CD14-positive monocyte (primary cell): ENCODE data around the gene OARD1. TPM values are rescaled to one million over a fixed set of nuclear protein-coding genes. Genes with fewer than 3 reads are reported as not detected.

ENCODE experiments used
- DNase-seq, 3 donors: peaks; one replicate each; pipeline ENCODE4 v3.0.0-alpha.2; 2011 to 2022
- H2AFZ ChIP-seq: 2 replicates; pipeline ENCODE4 v1.6.0; 2012; ENCODE audit warnings: mild to moderate bottlenecking, low read depth, low read length, inconsistent platforms; ENCODE audit not compliant: insufficient read depth, poor library complexity, severe bottlenecking
- H3K27ac ChIP-seq, 2 donors: 1 replicate in 1 of 2; 2 replicates in 1 of 2; pipeline ENCODE4 v1.5.1; 2012 to 2013; ENCODE audit warnings: low read length in 2 of 2, control low read depth in 1 of 2, inconsistent platforms in 1 of 2, low read depth in 1 of 2, mild to moderate bottlenecking in 1 of 2
- H3K27me3 ChIP-seq, 2 donors: one replicate each; pipeline versions ENCODE4 v1.6.0 to v1.6.1; 2011 to 2013; ENCODE audit warnings: low read length in 2 of 2; ENCODE audit not compliant: control insufficient read depth in 2 of 2, insufficient read depth in 2 of 2
- H3K36me3 ChIP-seq, 2 donors: replicated peaks in 1 of 2; 1 replicate in 1 of 2; 2 replicates in 1 of 2; pipeline versions ENCODE4 v1.5.1 to v1.6.1; 2012 to 2013; ENCODE audit warnings: low read length in 2 of 2, control low read depth in 1 of 2, inconsistent platforms in 1 of 2, mild to moderate bottlenecking in 1 of 2; ENCODE audit not compliant: insufficient read depth in 2 of 2, control insufficient read depth in 1 of 2
- H3K4me1 ChIP-seq, 2 donors: 1 replicate in 1 of 2; 2 replicates in 1 of 2; pipeline versions ENCODE4 v1.5.1 to v1.6.1; 2012 to 2013; ENCODE audit warnings: low read length in 2 of 2, control low read depth in 1 of 2, inconsistent platforms in 1 of 2, mild to moderate bottlenecking in 1 of 2, moderate library complexity in 1 of 2; ENCODE audit not compliant: insufficient read depth in 2 of 2, control insufficient read depth in 1 of 2
- H3K4me2 ChIP-seq: replicated peaks from 2 replicates; pipeline ENCODE3; 2012; ENCODE audit warnings: low read length, moderate library complexity, mild to moderate bottlenecking; ENCODE audit not compliant: poor library complexity, severe bottlenecking; ENCODE audit errors: extremely low read depth
- H3K4me3 ChIP-seq, 3 experiments: fragments of 200-600 bp in 1 of 3; sonication (generic) in 1 of 3; replicated peaks in 1 of 3; 1 replicate in 2 of 3; 2 replicates in 1 of 3; pipeline ENCODE4 v1.5.1; 2011 to 2013; ENCODE audit warnings: low read length in 3 of 3, mild to moderate bottlenecking in 3 of 3, control low read depth in 2 of 3, low read depth in 2 of 3, inconsistent platforms in 1 of 3, moderate library complexity in 1 of 3
- H3K79me2 ChIP-seq: 2 replicates; pipeline ENCODE4 v1.6.0; 2012; ENCODE audit warnings: mild to moderate bottlenecking, control low read depth, inconsistent platforms, low read length, moderate library complexity; ENCODE audit not compliant: insufficient read depth
- H3K9ac ChIP-seq: 2 replicates; pipeline ENCODE4 v1.6.0; 2017; ENCODE audit warnings: low read length, mild to moderate bottlenecking; ENCODE audit not compliant: insufficient read depth, poor library complexity, severe bottlenecking
- H3K9me3 ChIP-seq, 2 donors: replicated peaks in 1 of 2; 1 replicate in 1 of 2; 2 replicates in 1 of 2; pipeline versions ENCODE4 v1.5.1 to v1.6.1; 2012 to 2013; ENCODE audit warnings: low read length in 2 of 2, control low read depth in 1 of 2; ENCODE audit not compliant: control insufficient read depth in 1 of 2, insufficient read depth in 1 of 2
- H4K20me1 ChIP-seq: 2 replicates; pipeline ENCODE4 v1.6.0; 2012; ENCODE audit warnings: mild to moderate bottlenecking, low read length, control low read depth, moderate library complexity; ENCODE audit not compliant: insufficient read depth
- H3K27ac Mint-ChIP-seq, 7 donors: one replicate each; pipeline ENCODE4 v1.8.0; 2020; ENCODE audit warnings: mild to moderate bottlenecking in 7 of 7, mixed read lengths in 7 of 7, moderate library complexity in 6 of 7, inconsistent platforms in 2 of 7
- H3K27me3 Mint-ChIP-seq, 3 donors: one replicate each; pipeline ENCODE4 v1.8.0; 2021 to 2022; ENCODE audit warnings: low read depth in 3 of 3, mild to moderate bottlenecking in 3 of 3, mixed read lengths in 3 of 3, moderate library complexity in 3 of 3, inconsistent platforms in 1 of 3
- H3K36me3 Mint-ChIP-seq, 2 donors: one replicate each; pipeline ENCODE4 v1.8.0; 2020; ENCODE audit warnings: mixed read lengths in 2 of 2, inconsistent platforms in 1 of 2, mild to moderate bottlenecking in 1 of 2
- H3K4me1 Mint-ChIP-seq: one replicate; pipeline ENCODE4 v1.8.0; 2020; ENCODE audit warnings: mild to moderate bottlenecking, mixed read lengths
- H3K4me3 Mint-ChIP-seq, 2 donors: one replicate each; pipeline ENCODE4 v1.8.0; 2020; ENCODE audit warnings: mild to moderate bottlenecking in 2 of 2, mixed read lengths in 2 of 2, moderate library complexity in 1 of 2
- H3K9me3 Mint-ChIP-seq, 7 donors: one replicate each; pipeline ENCODE4 v1.8.0; 2020 to 2022; ENCODE audit warnings: mixed read lengths in 7 of 7, mild to moderate bottlenecking in 6 of 7, moderate library complexity in 6 of 7, inconsistent platforms in 2 of 7
- WGBS: methylation state at CpG from one replicate; pipeline ENCODE4 v1.1.5; 2013; ENCODE audit warnings: missing lambda C conversion rate; ENCODE audit not compliant: insufficient coverage; 5-methylcytosine and 5-hydroxymethylcytosine counted together
- intact Hi-C, 2 donors: fragments of 100-400 bp; cut with micrococcal nuclease; formaldehyde crosslinking; loops; one replicate each; pipeline versions ENCODE4 v1.15.0 to v1.15.1; 2023
- polyA plus RNA-seq, 3 donors: library from polyadenylated mRNA; depleted of rRNA in 1 of 3; unstranded in 2 of 3; stranded (reverse) in 1 of 3; fragments of 300-500 nt in 2 of 3; fragments of >200 nt in 1 of 3; fragmentation: Illumina TruSeq in 2 of 3; gene quantifications; 1 replicate in 2 of 3; 2 replicates in 1 of 3; pipeline ENCODE4 v1.2.3, GENCODE V29; 2012 to 2021
- TF ChIP-seq, protein P1 (sequence below): fragments of 200-600 bp; IDR thresholded peaks from one replicate; pipeline ENCODE4 v1.8.0; 2022; ENCODE audit warnings: antibody characterized with exemption, mild to moderate bottlenecking

The OARD1 gene
- polyA plus RNA-seq, 3 donors: 6.5 to 23.6 (median 16.8) TPM

DNA sequence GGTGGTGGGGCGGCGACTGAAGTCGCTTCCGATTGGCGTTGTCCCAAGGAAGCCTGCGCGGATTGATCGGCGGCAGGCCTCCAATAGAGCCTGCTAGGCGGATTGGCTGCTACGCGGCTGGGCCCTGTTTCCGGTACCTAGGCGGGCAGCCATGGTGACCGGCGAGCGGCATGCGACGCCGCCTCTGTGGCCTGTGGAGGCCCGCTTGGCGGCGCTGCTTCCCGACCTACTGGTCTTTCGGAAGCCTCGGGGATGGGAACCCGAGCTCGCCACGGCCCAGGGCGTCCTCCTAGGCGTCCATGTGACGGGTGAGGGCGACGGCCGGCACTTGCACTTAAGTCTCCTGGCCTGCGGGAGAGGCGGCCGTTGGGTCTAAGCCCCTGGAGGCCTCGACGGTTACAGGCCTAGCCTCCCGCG is 28.7 kb upstream of the OARD1 start:
- H3K27me3 Mint-ChIP-seq: no peaks in the 10 kb centered on the region
- H3K9ac ChIP-seq: no peak overlapping the region
- H3K9me3 ChIP-seq: no peaks in the 10 kb centered on the region
- WGBS: 96% methylated on average over 42 of the region's 42 CpGs
- no peak overlapping the region for H3K4me3 Mint-ChIP-seq
- TF ChIP-seq, protein P1, sequence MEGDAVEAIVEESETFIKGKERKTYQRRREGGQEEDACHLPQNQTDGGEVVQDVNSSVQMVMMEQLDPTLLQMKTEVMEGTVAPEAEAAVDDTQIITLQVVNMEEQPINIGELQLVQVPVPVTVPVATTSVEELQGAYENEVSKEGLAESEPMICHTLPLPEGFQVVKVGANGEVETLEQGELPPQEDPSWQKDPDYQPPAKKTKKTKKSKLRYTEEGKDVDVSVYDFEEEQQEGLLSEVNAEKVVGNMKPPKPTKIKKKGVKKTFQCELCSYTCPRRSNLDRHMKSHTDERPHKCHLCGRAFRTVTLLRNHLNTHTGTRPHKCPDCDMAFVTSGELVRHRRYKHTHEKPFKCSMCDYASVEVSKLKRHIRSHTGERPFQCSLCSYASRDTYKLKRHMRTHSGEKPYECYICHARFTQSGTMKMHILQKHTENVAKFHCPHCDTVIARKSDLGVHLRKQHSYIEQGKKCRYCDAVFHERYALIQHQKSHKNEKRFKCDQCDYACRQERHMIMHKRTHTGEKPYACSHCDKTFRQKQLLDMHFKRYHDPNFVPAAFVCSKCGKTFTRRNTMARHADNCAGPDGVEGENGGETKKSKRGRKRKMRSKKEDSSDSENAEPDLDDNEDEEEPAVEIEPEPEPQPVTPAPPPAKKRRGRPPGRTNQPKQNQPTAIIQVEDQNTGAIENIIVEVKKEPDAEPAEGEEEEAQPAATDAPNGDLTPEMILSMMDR: no peak
- DNase-seq: no peak
- peak overlapping the region in 1 of 7 donors; percentile 32 for H3K27ac Mint-ChIP-seq
- intact Hi-C loops: no loop called here
- no peaks in the 10 kb centered on the region for H3K79me2 ChIP-seq
- H2AFZ ChIP-seq: no peak overlapping the region
- no peak overlapping the region for H3K4me3 ChIP-seq
- no peak overlapping the region for H3K27ac ChIP-seq
- peaks cover 44 to 47% of the 10 kb centered on the region in 2 donors for H3K36me3 Mint-ChIP-seq
- no peaks in the 10 kb centered on the region for H4K20me1 ChIP-seq
- H3K27me3 ChIP-seq: no peaks in the 10 kb centered on the region
- H3K4me1 ChIP-seq: no peaks in the 10 kb centered on the region
- H3K9me3 Mint-ChIP-seq: no peaks in the 10 kb centered on the region
- no peak overlapping the region for H3K4me2 ChIP-seq
- H3K36me3 ChIP-seq: peaks cover 52 to 62% of the 10 kb centered on the region in 2 donors
- H3K4me1 Mint-ChIP-seq: no peaks in the 10 kb centered on the region

GRCh38 chr6:41098366-41098765 is 26.2 kb upstream of the OARD1 start:
- H3K9ac ChIP-seq: no peak overlapping the region
- no peaks in the 10 kb centered on the region for H3K9me3 ChIP-seq
- Mint-ChIP-seq H3K27me3 (no peaks in the 10 kb centered on the region), H3K36me3 (peaks cover 70 to 72% of the 10 kb centered on the region in 2 donors), H3K9me3 (no peaks in the 10 kb centered on the region), H3K27ac (peak overlapping the region in 3 of 7 donors; percentile 0 to 49 (median 11)), H3K4me3 (no peak overlapping the region), H3K4me1 (no peaks in the 10 kb centered on the region)
- peaks cover 77 to 87% of the 10 kb centered on the region in 2 donors for H3K36me3 ChIP-seq
- no peaks in the 10 kb centered on the region for H4K20me1 ChIP-seq
- no peak overlapping the region for H3K4me3 ChIP-seq
- DNase-seq: no peak
- no peaks in the 10 kb centered on the region for H3K79me2 ChIP-seq
- peak overlapping the region in 1 of 2 donors; percentile 39 for H3K27ac ChIP-seq
- WGBS: 100% methylated on average over 1 of the region's 3 CpGs
- H2AFZ ChIP-seq: no peak overlapping the region
- H3K27me3 ChIP-seq: no peaks in the 10 kb centered on the region
- H3K4me1 ChIP-seq: no peaks in the 10 kb centered on the region
- H3K4me2 ChIP-seq: no peak overlapping the region
- TF ChIP-seq, protein P1: no peak
- intact Hi-C loops: no loop called here
